ENCODE results near the gene JAM2. TPM values are rescaled to one million over a fixed set of nuclear protein-coding genes. Genes with fewer than 3 reads are reported as not detected.

The JAM2 gene
- total and polyA plus RNA-seq, 2 of the 4 experiments (the other 2 are of a cell fraction): 0.72 to 2.1 TPM

- Histone ChIP-seq H3K4me3 (ENCODE audit: insufficient read depth, low read depth, low read length) (no peak overlapping the region), H4K20me1 (ENCODE audit: insufficient read depth, low read length) (no peaks in the 10 kb centered on the region), H3K79me1 (ENCODE audit: low read depth in 1 of 2, low read length in 2 of 2) (no peaks in the 10 kb centered on the region), H2BK5ac (ENCODE audit: low read depth, low read length, poor library complexity, severe bottlenecking) (no peak overlapping the region), H3K27ac (ENCODE audit: insufficient read depth, low read length) (no peak overlapping the region), H2AK9ac (replicated peaks; ENCODE audit: low read depth, low read length, poor library complexity) (no peak overlapping the region), H3K56ac (ENCODE audit: extremely low read depth, insufficient read depth, low read length) (no peak overlapping the region), H3K18ac (ENCODE audit: low read depth, low read length) (no peak overlapping the region), H2AFZ (replicated peaks; ENCODE audit: low read length, poor library complexity) (no peak overlapping the region), H3K4ac (ENCODE audit: low read depth, low read length) (no peak overlapping the region), H3K14ac (replicated peaks; ENCODE audit: low read depth, low read length) (no peak overlapping the region), H3K27me3 (ENCODE audit: control insufficient read depth, insufficient read depth, low read length) (no peaks in the 10 kb centered on the region), H2AK5ac (ENCODE audit: low read depth, low read length) (no peak overlapping the region), H2BK15ac (ENCODE audit: low read depth, low read length) (no peak overlapping the region), H3K23ac (ENCODE audit: low read depth, low read length) (no peak overlapping the region), H4K5ac (ENCODE audit: low read depth, low read length) (no peak overlapping the region), H3K36me3 (ENCODE audit: control insufficient read depth, insufficient read depth, low read length) (no peaks in the 10 kb centered on the region), H3K4me2 (ENCODE audit: low read depth, low read length) (no peak overlapping the region), H3K9ac (ENCODE audit: low read depth, low read length) (no peak overlapping the region), H3K9me1 (ENCODE audit: insufficient read depth, low read length) (no peaks in the 10 kb centered on the region), H4K91ac (ENCODE audit: insufficient read depth, low read depth, low read length) (no peak overlapping the region), H2BK20ac (ENCODE audit: low read depth, low read length) (no peak overlapping the region), H3K9me3 (ENCODE audit: control insufficient read depth, insufficient read depth, low read length) (no peaks in the 10 kb centered on the region), H2BK120ac (ENCODE audit: low read depth, low read length) (no peak overlapping the region), H3K4me1 (ENCODE audit: control insufficient read depth, insufficient read depth, low read length) (no peaks in the 10 kb centered on the region), H4K8ac (ENCODE audit: low read depth in 2 of 2, low read length in 2 of 2) (no peak overlapping the region)
- ATAC-seq (ENCODE audit: low read depth) (no peak), DNase-seq (no peak)
- in situ Hi-C loops (cut with MboI; ENCODE audit: low sequenced_read_pairs) (no loop called here), intact Hi-C loops (cut with micrococcal nuclease) (loop anchor here (2.0 kb wide), 1 partner anchor 289 kb away; no protein-coding TSS in a partner anchor), dilution Hi-C loops (cut with HindIII; ENCODE audit: low sequenced_read_pairs, unreplicated experiment) (no loop called here)
- ChIA-PET POLR2A (ENCODE audit: unreplicated experiment) (no interaction called here), CTCF (no interaction called here)
- BruUV-seq (replicated peaks): no TSS peak
- 80% methylated on average over 1 of the region's 5 CpGs; no CpG with 5 or more reads in 1 of the 2 experiments for WGBS, 2 experiments (ENCODE audit: extremely low coverage in 2 of 2, insufficient read length in 1 of 2)
- no peak for TF ChIP-seq CEBPB (IDR thresholded peaks at IDR 0.05; ENCODE audit: low read depth, low read length)
- TF ChIP-seq, protein P1, sequence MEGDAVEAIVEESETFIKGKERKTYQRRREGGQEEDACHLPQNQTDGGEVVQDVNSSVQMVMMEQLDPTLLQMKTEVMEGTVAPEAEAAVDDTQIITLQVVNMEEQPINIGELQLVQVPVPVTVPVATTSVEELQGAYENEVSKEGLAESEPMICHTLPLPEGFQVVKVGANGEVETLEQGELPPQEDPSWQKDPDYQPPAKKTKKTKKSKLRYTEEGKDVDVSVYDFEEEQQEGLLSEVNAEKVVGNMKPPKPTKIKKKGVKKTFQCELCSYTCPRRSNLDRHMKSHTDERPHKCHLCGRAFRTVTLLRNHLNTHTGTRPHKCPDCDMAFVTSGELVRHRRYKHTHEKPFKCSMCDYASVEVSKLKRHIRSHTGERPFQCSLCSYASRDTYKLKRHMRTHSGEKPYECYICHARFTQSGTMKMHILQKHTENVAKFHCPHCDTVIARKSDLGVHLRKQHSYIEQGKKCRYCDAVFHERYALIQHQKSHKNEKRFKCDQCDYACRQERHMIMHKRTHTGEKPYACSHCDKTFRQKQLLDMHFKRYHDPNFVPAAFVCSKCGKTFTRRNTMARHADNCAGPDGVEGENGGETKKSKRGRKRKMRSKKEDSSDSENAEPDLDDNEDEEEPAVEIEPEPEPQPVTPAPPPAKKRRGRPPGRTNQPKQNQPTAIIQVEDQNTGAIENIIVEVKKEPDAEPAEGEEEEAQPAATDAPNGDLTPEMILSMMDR (conservative IDR thresholded peaks at IDR 0.05; ENCODE audit: low read depth, low read length): no peak
- no peak for TF ChIP-seq BHLHE40 (IDR thresholded peaks at IDR 0.05; ENCODE audit: low read depth, low read length)
- TF ChIP-seq MAZ (IDR thresholded peaks at IDR 0.05; ENCODE audit: borderline replicate concordance, low read depth, low read length): no peak
- TF ChIP-seq SMC3 (IDR thresholded peaks at IDR 0.05; ENCODE audit: low read depth, low read length): no peak
- TF ChIP-seq FOS (IDR thresholded peaks at IDR 0.05; ENCODE audit: low read depth, low read length): no peak
Observed at GRCh38 chr21:25709684-25710265, 70.7 kb downstream of the JAM2 start.
